ENCODE data around the gene MAD2L2. TPM values are rescaled to one million over a fixed set of nuclear protein-coding genes. Genes with fewer than 3 reads are reported as not detected.

The MAD2L2 gene
- 29.4 TPM for polyA plus RNA-seq (ENCODE audit: insufficient read length)

DNA sequence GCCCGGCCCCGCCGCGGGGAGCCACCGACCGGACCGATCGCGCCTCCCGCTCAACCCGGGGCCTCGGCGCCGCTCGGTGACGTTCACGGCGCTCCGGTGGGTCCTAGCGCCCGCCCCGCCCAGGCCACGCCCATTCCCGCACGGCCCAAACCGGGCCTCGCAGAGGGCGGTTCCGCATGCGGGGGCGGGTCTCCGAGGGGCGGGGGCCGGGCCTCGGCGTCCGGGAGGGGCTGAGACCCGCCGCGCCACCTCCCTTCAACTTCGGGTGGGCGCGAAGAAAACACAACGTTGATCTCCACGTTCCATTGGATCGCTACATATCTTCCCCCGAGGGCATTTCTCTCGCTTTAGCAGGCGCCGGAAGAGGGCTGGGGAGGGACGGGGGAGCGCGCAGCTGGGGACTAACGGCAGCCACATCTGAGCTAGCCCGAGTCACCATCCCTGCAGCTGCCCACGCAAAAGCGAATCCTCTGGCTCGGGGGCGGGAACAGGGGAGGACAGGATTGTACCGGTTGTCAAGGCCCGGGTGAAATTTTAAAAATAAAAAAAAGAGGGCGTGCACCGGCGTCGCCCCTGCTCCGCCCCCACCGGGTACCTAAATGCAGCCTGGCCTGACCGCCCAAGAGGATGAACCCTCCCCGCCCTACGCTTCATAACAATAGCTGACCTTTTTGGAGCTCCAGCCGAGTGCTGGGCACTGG is at the start of gene MAD2L2:
MAD2L2 (minus strand) TSS at position 78 of the 701 bp plus-strand sequence. CDS start 547 bp downstream, outside the sequence.
- DNase-seq = peak; percentile 90

- DNase-seq = no peak
These were observed 49.5 kb upstream of the MAD2L2 start for GRCh38 chr1:11730429-11730891.

- no peak for DNase-seq
These were observed 48.8 kb upstream of the MAD2L2 start for GRCh38 chr1:11729498-11730428.

DNA sequence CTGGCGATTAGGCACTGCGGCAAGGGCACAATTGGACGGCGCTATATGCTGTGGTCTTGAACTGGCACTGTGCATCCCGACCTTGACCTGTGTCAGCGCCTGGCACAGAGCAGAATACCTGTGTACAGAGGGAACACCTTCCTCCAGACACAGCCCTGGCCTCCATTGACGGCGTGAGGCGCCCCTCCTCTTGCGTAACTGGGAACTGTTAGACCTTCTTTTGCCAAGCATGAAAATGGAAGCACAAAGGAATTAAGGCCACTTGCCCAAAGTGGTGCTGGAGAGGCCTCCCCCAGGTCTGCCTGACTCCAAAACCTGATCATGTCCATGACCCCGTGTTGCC is 48.2 kb upstream of the MAD2L2 start:
- no peak for DNase-seq

GRCh38 chr1:11728126-11728806 is 47.3 kb upstream of the MAD2L2 start:
- no peak for DNase-seq

- no peak for DNase-seq
These were observed 46.2 kb upstream of the MAD2L2 start for GRCh38 chr1:11727119-11727518.

DNA sequence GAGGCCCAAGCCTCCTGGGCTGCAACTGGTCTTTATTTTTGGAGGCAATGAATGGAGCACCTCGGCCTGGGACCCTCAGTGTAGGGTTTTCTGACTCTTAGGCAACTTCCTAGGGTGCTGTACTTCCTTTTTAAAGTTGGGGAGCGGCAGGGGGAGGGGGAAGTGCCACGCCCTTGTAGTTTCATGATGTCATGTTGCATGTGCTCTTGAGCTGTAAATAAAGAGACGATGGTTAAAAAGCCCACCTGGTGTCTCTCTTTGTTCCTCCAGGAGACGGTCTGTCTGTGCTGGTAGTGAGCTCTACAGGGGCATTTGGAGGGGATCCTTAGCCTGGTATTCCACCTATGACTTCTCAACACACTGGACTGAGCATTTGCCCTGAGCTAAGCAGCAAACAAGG is 44.7 kb upstream of the MAD2L2 start:
- DNase-seq = no peak

GRCh38 chr1:11722538-11722937 is 41.6 kb upstream of the MAD2L2 start:
- DNase-seq = peak; percentile 64

GRCh38 chr1:11721311-11721710 is 40.4 kb upstream of the MAD2L2 start:
- no peak for DNase-seq

DNA sequence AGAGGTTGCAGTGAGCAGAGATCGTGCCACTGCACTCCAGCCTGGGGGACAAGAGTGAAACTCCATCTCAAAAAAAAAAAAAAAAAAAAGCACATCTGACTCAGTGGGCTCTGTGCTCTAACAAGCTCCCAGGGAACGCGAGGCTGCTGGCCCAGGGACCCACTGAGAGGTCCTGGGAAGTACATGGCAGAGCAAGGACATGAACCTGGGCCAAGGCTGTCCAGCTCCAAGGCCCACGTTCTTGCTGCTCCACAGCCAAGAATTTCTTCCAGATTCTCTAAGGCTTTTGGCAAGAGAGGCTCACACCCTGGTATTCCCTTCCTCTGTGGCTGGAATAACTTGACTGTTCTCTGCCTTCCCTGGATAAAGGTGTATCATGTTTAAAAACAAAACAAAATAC is 39.6 kb upstream of the MAD2L2 start:
- DNase-seq = peak; percentile 30

- DNase-seq = no peak
These were observed 39.1 kb upstream of the MAD2L2 start for GRCh38 chr1:11720033-11720376.

DNA sequence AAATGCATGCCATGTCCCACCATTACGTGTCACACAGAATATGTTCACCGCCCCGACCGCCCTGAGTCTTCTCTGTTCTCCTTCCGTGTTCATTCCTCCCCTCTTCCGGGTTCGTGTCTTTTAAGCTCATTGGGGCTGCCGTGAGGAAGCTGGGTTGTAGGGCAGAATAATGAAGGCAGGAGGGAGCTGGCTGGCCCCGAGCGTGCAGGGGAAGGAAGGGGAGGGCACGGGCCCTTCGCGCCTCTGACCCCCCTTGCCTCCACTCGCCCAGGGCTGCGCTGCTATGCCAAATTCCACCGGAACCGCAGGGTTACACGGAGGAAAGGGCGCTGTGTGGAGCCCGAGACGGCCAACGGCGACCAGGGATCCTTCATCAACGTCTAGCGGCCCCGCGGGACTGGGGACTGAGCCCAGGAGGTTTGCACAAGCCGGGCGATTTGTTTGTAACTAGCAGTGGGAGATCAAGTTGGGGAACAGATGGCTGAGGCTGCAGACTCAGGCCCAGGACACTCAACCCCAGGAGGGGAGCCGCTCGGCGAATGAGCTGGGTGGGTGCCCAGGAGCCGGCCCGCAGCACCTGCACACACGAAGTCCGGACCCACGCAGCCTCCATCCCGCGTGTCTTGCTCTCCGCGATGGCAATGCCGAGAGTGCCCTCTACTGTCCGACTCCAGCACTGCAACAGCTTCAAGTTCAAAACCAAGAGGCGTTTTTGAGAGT is 38.5 kb upstream of the MAD2L2 start:
- DNase-seq = peak; percentile 79

DNA sequence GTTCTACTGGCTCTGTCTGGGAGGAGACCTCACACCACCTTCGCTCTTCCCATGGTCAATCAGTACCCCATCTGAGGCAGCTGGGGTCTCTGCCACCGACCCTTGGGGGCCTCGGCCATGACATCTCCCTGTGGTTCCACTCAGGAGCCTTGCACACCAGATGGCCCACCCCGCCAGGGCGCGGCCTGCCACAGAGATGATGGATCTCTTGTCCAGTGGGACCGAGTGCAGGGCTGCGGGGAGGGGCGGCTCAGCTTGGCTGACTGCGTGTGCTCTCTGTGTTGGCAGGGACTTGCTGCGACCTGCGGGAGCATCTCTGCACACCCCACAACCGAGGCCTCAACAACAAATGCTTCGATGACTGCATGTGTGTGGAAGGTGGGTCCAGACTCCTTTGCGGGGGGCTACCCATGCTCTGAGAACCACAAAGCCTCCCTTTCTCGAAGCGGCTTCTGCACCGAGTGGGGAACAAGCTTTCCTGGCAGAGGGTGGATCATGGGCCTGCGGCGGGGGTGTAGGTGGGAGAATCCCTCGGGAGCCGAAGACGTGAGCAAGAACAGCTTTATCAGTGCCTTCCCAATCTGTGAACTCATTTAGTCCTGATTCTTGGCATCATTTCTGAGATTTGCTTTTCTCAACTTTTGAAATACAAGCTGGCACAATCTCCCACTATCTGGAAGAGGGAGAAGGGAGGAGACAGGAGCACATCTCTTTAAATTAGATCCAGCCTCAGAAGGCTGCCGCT is 34.1 kb upstream of the MAD2L2 start:
- DNase-seq = no peak

- DNase-seq = no peak
These were observed 32.1 kb upstream of the MAD2L2 start for GRCh38 chr1:11713095-11713494.

GRCh38 chr1:11712285-11712684 is 31.3 kb upstream of the MAD2L2 start:
- DNase-seq = no peak

- no peak for DNase-seq
These were observed 30.5 kb upstream of the MAD2L2 start for GRCh38 chr1:11711490-11711889.

DNA sequence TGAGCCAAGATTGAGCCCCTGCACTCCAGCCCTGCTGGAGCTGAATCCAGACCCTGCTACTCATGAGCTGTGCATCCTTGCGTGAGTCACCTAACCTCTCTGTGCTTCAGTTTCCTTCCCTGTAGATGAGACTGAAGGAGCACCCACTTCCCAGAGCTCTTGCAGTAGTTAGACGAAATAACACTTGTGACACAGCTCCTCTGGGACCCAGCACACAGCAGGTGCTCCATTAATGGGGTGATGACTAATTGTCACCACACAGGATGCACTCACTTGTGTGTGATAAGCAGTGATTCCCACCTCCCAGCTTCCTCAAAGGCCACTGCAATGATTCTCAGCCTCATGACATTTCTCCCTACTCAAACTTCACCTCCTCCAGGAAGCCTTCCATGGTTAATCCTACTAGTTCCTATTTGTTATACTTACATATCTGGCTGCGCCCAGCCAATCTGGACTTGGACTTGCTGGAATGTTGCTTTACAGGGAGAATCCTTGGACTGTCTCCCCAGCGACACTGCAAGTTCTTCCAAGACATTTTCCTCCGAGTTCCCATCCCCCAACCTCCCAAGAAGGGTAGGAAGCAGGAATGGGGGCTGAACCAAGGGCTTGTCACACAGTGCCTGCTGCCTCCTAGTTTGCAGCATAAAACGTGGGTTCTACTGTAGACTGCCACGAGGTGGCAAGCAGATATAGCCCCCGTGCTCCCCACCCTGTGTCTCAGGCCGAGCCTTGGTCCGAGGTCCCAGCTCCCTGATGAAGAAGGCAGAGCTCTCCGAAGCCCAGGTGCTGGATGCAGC is 27.8 kb upstream of the MAD2L2 start:
- DNase-seq = no peak

GRCh38 chr1:11707621-11708276 is 26.8 kb upstream of the MAD2L2 start:
- no peak for DNase-seq

GRCh38 chr1:11706292-11706691 is 25.3 kb upstream of the MAD2L2 start:
- DNase-seq = no peak

DNA sequence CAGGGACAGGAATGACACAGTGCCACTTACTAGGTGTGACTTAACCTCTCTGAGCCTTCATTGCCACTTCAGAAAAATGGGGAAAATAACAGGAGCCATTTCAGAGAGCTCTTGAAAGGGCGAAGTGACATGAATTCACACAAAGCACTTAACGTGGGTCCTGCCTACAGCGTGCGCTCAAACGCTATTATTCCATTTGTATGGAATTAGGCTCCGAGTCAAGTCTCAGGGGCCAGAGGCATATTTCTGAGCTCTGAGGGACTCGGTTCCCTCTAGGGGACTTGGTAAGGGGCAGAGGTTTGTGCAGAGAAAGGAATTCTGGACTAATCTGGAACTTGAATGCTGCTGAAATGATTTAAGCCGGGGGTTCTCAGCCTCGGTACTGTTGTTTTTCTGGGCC is 24.6 kb upstream of the MAD2L2 start:
- DNase-seq = no peak
